ENCODE measurements around the gene TBC1D3B. TPM values are rescaled to one million over a fixed set of nuclear protein-coding genes. Genes with fewer than 3 reads are reported as not detected.
"Not testable (repeated sequence)": the region's sequence is repeated elsewhere in the genome, so short reads cannot be mapped to it uniquely, and the experiment has no call there.

Gene TBC1D3B
- total and polyA plus RNA-seq, 4 donors, result 1.2 to 32.5 (median 9.1) TPM

DNA sequence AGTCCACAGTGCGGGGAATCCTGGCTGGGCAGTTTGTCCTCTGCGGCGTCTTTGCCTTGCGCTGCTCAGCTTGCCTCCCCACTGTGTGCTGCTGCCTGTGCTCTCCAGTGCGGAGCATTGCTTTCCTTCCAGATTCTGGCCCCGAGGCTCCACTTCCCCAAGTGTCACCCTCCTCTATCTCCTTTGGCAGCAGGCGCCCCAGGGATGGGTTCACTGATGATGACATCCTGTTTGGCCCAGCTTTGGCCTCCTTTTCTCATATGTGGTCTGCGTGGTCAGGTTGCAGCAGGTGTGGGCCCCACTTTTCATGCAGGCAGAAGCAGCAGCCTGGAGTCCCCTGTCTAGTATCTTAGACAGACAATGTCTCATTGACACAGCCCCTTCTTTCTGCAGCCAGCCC lies 25.1 kb upstream of the TBC1D3B start:
- H3K27ac ChIP-seq (ENCODE audit: low read depth, low read length); DNase-seq (ENCODE audit: low read depth in 4 of 6, low spot score in 6 of 6); H3K36me3 ChIP-seq (ENCODE audit: control insufficient read depth, insufficient read depth, low read length); H3K9me3 ChIP-seq (ENCODE audit: control insufficient read depth, insufficient read depth, low read length); H3K4me3 ChIP-seq (ENCODE audit: low read depth, low read length); H3K4me1 ChIP-seq (ENCODE audit: control insufficient read depth, insufficient read depth, low read length); H3K27me3 ChIP-seq (ENCODE audit: control insufficient read depth, insufficient read depth, low read length): not testable (repeated sequence)
- WGBS (ENCODE audit: insufficient coverage), result 85% methylated on average over 8 of the region's 8 CpGs

GRCh38 chr17:36201102-36201501 lies 24.7 kb upstream of the TBC1D3B start:
- not testable (repeated sequence) for H3K4me1 ChIP-seq (ENCODE audit: control insufficient read depth, insufficient read depth, low read length); H3K27me3 ChIP-seq (ENCODE audit: control insufficient read depth, insufficient read depth, low read length); H3K4me3 ChIP-seq (ENCODE audit: low read depth, low read length); DNase-seq (ENCODE audit: low read depth in 4 of 6, low spot score in 6 of 6); H3K27ac ChIP-seq (ENCODE audit: low read depth, low read length); H3K36me3 ChIP-seq (ENCODE audit: control insufficient read depth, insufficient read depth, low read length); H3K9me3 ChIP-seq (ENCODE audit: control insufficient read depth, insufficient read depth, low read length)
- 76% methylated on average over 4 of the region's 4 CpGs for WGBS (ENCODE audit: insufficient coverage)

DNA sequence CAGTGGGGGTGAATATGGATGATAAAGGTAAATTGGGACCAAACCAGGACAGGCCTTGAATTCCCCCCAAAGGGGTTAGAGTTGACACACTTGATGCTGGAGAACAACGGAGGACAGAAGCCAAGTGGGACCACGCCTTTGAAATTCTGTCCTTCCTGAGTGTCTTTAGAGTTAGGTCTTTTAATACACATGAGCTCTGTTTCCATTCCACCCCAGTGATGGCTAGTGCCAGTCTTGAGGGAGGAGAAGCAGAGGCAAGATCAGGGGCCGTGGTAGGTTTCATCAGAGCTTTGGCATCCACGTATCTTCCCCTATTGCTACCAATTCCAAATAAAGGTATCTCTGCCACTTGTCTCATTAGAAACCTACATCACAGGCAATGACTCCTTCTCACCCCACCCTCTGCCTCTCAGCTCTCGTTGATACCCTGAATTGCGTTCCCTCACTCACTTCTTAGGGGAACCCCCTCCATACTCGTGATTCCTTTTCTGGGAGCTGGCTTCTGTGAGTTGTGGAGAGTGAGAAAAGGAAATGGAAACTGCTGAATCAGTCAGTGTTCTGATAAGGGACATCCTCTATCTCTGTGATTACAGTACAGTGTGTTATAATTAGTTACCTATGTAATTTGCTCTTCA lies 22.5 kb upstream of the TBC1D3B start:
- peaks cover 5% of the 10 kb centered on the region for H3K27me3 ChIP-seq (ENCODE audit: control insufficient read depth, insufficient read depth, low read length)
- no peak overlapping the region for H3K4me3 ChIP-seq (ENCODE audit: low read depth, low read length)
- WGBS (ENCODE audit: insufficient coverage), result 93% methylated on average over 3 of the region's 7 CpGs
- no peaks in the 10 kb centered on the region for H3K36me3 ChIP-seq (ENCODE audit: control insufficient read depth, insufficient read depth, low read length)
- no peak overlapping the region for H3K27ac ChIP-seq (ENCODE audit: low read depth, low read length)
- no peaks in the 10 kb centered on the region for H3K4me1 ChIP-seq (ENCODE audit: control insufficient read depth, insufficient read depth, low read length)
- H3K9me3 ChIP-seq (ENCODE audit: control insufficient read depth, insufficient read depth, low read length), result no peaks in the 10 kb centered on the region
- no peak for DNase-seq (ENCODE audit: low read depth in 4 of 6, low spot score in 6 of 6)

DNA sequence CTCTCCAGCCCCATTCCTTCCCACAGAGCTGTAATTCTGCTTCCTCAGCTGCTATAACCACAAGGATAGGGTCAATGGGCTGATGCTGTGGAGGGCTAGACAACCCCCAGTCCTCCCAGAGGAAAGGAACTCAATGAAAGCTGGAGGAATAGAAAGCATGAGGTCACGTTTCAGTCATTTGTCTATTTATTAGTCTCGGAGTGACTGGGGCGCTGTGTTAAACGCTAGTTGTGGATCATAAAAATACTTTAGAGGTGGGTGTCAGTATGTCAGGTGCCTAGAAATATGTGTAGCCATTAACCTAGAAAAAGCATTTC lies 20.9 kb upstream of the TBC1D3B start:
- no peak overlapping the region for H3K27ac ChIP-seq (ENCODE audit: low read depth, low read length)
- H3K36me3 ChIP-seq (ENCODE audit: control insufficient read depth, insufficient read depth, low read length), result no peaks in the 10 kb centered on the region
- peaks cover 5% of the 10 kb centered on the region for H3K27me3 ChIP-seq (ENCODE audit: control insufficient read depth, insufficient read depth, low read length)
- no peak overlapping the region for H3K4me3 ChIP-seq (ENCODE audit: low read depth, low read length)
- no peak for DNase-seq (ENCODE audit: low read depth in 4 of 6, low spot score in 6 of 6)
- WGBS (ENCODE audit: insufficient coverage), result 70% methylated on average over 4 of the region's 4 CpGs
- H3K9me3 ChIP-seq (ENCODE audit: control insufficient read depth, insufficient read depth, low read length), result no peaks in the 10 kb centered on the region
- no peaks in the 10 kb centered on the region for H3K4me1 ChIP-seq (ENCODE audit: control insufficient read depth, insufficient read depth, low read length)

- DNase-seq (ENCODE audit: low read depth in 4 of 6, low spot score in 6 of 6), result no peak
- peaks cover 5% of the 10 kb centered on the region for H3K27me3 ChIP-seq (ENCODE audit: control insufficient read depth, insufficient read depth, low read length)
- 71% methylated on average over 2 of the region's 3 CpGs for WGBS (ENCODE audit: insufficient coverage)
- no peak overlapping the region for H3K27ac ChIP-seq (ENCODE audit: low read depth, low read length)
- no peaks in the 10 kb centered on the region for H3K4me1 ChIP-seq (ENCODE audit: control insufficient read depth, insufficient read depth, low read length)
- no peak overlapping the region for H3K4me3 ChIP-seq (ENCODE audit: low read depth, low read length)
- no peaks in the 10 kb centered on the region for H3K36me3 ChIP-seq (ENCODE audit: control insufficient read depth, insufficient read depth, low read length)
- H3K9me3 ChIP-seq (ENCODE audit: control insufficient read depth, insufficient read depth, low read length), result no peaks in the 10 kb centered on the region
Observed at GRCh38 chr17:36196131-36196486, 19.7 kb upstream of the TBC1D3B start.

- H3K4me3 ChIP-seq (ENCODE audit: low read depth, low read length), result no peak overlapping the region
- H3K36me3 ChIP-seq (ENCODE audit: control insufficient read depth, insufficient read depth, low read length), result no peaks in the 10 kb centered on the region
- no peaks in the 10 kb centered on the region for H3K4me1 ChIP-seq (ENCODE audit: control insufficient read depth, insufficient read depth, low read length)
- no peak for DNase-seq (ENCODE audit: low read depth in 4 of 6, low spot score in 6 of 6)
- no peak overlapping the region for H3K27ac ChIP-seq (ENCODE audit: low read depth, low read length)
- peaks cover 5% of the 10 kb centered on the region for H3K27me3 ChIP-seq (ENCODE audit: control insufficient read depth, insufficient read depth, low read length)
- no peaks in the 10 kb centered on the region for H3K9me3 ChIP-seq (ENCODE audit: control insufficient read depth, insufficient read depth, low read length)
- WGBS (ENCODE audit: insufficient coverage), result 70% methylated on average over 7 of the region's 10 CpGs
Observed at GRCh38 chr17:36195434-36196130, 19.1 kb upstream of the TBC1D3B start.

DNA sequence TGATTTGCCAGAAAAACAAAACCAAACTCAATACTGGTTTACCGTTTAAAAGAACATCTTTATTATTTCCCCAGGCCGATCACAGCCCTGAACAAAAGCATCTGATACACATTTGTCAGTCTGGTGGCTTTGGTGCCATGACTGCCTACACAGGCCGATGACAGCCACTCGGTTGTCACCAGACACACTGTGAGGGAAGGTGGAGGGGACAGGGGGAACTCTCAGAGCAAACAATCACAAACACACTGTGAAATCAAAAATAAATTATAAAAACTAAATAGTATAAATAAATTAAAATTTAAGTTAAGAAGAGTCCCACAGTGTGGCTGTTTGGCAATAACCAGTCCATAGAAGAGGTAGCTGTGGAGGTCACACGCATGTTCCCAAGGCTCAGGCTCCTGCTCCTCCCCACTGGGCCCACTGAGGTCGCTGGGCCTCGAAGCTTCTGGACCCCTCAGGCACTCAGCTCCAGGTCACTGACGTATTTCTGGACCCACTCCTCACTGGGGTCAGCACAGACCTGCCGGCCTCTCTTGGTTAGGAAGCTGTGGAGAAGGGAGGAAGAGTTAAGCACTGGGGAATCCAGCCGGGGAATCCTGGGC lies 18.5 kb upstream of the TBC1D3B start:
- H3K4me1 ChIP-seq (ENCODE audit: control insufficient read depth, insufficient read depth, low read length); H3K9me3 ChIP-seq (ENCODE audit: control insufficient read depth, insufficient read depth, low read length); DNase-seq (ENCODE audit: low read depth in 4 of 6, low spot score in 6 of 6); H3K27ac ChIP-seq (ENCODE audit: low read depth, low read length); H3K36me3 ChIP-seq (ENCODE audit: control insufficient read depth, insufficient read depth, low read length); H3K4me3 ChIP-seq (ENCODE audit: low read depth, low read length); H3K27me3 ChIP-seq (ENCODE audit: control insufficient read depth, insufficient read depth, low read length): not testable (repeated sequence)
- WGBS (ENCODE audit: insufficient coverage), result 83% methylated on average over 8 of the region's 10 CpGs

DNA sequence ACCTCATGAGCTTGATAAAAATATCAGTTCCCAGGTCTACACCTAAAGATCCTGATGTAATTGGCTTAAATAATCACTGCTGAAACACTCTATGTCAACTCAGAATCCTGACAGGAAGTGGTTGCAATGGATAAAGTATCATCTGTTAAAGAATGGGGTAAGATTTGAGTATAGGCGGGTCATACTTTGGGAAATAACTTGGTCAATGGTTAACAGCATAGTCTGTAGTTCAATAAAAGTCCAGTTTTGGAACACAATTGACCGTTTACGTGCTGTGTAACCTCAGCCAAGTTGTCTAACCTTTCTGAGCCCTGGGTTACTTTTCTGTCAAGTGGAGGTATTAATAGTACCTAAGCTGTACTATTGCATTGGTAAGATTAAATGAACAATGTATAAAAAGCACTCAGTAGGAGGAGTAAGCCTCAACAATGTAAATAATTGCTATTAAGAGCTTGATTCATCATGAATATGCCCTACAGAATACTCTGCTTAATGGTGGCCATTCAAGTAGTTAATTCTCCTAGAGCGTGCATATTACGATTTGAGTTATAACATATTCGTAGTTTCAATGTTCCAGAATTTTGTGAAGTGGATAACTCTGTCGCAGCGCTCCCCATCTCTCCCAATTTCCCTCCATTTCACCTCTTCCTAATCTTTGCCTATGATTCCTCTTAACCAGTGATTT lies 17.9 kb upstream of the TBC1D3B start:
- H3K4me3 ChIP-seq (ENCODE audit: low read depth, low read length); H3K4me1 ChIP-seq (ENCODE audit: control insufficient read depth, insufficient read depth, low read length); H3K27me3 ChIP-seq (ENCODE audit: control insufficient read depth, insufficient read depth, low read length); DNase-seq (ENCODE audit: low read depth in 4 of 6, low spot score in 6 of 6); H3K27ac ChIP-seq (ENCODE audit: low read depth, low read length); H3K36me3 ChIP-seq (ENCODE audit: control insufficient read depth, insufficient read depth, low read length); H3K9me3 ChIP-seq (ENCODE audit: control insufficient read depth, insufficient read depth, low read length): not testable (repeated sequence)
- 100% methylated on average over 5 of the region's 8 CpGs for WGBS (ENCODE audit: insufficient coverage)

- Histone ChIP-seq H3K4me1 (ENCODE audit: control insufficient read depth, insufficient read depth, low read length) (no peaks in the 10 kb centered on the region), H3K9me3 (ENCODE audit: control insufficient read depth, insufficient read depth, low read length) (no peaks in the 10 kb centered on the region), H3K4me3 (ENCODE audit: low read depth, low read length) (no peak overlapping the region), H3K36me3 (ENCODE audit: control insufficient read depth, insufficient read depth, low read length) (no peaks in the 10 kb centered on the region), H3K27me3 (ENCODE audit: control insufficient read depth, insufficient read depth, low read length) (peaks cover 5% of the 10 kb centered on the region), H3K27ac (ENCODE audit: low read depth, low read length) (no peak overlapping the region)
- no CpG with 5 or more reads among the region's 1 CpG for WGBS (ENCODE audit: insufficient coverage)
- DNase-seq (ENCODE audit: low read depth in 4 of 6, low spot score in 6 of 6), result no peak
Observed at GRCh38 chr17:36193216-36193775, 16.9 kb upstream of the TBC1D3B start.
